ENCODE measurements around the gene GALNT5.

The GALNT5 gene, protein sequence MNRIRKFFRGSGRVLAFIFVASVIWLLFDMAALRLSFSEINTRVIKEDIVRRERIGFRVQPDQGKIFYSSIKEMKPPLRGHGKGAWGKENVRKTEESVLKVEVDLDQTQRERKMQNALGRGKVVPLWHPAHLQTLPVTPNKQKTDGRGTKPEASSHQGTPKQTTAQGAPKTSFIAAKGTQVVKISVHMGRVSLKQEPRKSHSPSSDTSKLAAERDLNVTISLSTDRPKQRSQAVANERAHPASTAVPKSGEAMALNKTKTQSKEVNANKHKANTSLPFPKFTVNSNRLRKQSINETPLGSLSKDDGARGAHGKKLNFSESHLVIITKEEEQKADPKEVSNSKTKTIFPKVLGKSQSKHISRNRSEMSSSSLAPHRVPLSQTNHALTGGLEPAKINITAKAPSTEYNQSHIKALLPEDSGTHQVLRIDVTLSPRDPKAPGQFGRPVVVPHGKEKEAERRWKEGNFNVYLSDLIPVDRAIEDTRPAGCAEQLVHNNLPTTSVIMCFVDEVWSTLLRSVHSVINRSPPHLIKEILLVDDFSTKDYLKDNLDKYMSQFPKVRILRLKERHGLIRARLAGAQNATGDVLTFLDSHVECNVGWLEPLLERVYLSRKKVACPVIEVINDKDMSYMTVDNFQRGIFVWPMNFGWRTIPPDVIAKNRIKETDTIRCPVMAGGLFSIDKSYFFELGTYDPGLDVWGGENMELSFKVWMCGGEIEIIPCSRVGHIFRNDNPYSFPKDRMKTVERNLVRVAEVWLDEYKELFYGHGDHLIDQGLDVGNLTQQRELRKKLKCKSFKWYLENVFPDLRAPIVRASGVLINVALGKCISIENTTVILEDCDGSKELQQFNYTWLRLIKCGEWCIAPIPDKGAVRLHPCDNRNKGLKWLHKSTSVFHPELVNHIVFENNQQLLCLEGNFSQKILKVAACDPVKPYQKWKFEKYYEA

DNA sequence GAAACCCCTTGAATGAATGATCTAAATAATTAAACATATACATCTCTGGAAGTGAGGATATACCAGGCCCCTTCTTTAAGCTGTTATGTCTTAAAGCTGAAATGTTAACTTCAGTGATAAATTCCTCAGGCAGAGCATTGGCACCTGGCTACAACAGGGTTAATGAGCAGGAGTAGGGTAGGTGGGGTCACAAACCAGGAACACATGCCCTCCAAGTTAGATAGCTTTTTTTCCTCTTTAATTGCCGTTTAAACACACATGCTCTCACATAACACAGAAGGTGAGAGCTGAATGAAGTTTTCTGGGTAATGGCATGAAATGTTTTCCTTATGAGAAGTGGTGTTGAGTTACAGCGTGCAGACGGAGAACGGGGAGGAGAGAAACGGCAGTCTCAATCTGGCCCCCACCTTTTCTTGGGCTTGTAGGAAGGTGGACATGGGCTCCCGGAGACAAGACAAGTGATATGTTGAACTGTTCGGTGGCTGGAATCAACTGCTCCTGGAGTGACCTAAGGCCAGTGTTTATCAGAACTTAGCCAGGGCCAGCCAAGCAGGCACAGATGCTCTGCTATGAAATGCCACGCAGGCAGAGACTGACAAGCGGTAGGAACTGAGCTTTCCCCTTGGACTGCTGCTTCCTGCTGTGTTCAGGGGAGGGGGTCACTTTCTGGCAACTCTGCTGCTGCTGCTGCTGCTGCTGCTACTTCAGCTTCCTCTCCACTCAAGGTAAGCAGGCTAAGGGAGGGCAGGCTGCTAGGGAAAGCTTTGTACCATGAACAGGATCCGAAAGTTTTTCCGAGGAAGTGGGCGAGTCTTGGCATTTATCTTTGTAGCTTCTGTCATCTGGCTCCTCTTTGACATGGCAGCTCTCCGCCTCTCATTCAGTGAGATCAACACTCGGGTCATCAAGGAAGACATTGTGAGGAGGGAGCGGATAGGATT lies at the start of gene GALNT5:
GALNT5 (plus strand) TSS at position 394 of the 941 bp plus-strand sequence; CDS start at position 772, 378 bp downstream.
- DNase-seq = no peak
- peak within 1 kb of the TSS; percentile 54 to 60 for H3K27ac ChIP-seq
- TF ChIP-seq, protein P1, sequence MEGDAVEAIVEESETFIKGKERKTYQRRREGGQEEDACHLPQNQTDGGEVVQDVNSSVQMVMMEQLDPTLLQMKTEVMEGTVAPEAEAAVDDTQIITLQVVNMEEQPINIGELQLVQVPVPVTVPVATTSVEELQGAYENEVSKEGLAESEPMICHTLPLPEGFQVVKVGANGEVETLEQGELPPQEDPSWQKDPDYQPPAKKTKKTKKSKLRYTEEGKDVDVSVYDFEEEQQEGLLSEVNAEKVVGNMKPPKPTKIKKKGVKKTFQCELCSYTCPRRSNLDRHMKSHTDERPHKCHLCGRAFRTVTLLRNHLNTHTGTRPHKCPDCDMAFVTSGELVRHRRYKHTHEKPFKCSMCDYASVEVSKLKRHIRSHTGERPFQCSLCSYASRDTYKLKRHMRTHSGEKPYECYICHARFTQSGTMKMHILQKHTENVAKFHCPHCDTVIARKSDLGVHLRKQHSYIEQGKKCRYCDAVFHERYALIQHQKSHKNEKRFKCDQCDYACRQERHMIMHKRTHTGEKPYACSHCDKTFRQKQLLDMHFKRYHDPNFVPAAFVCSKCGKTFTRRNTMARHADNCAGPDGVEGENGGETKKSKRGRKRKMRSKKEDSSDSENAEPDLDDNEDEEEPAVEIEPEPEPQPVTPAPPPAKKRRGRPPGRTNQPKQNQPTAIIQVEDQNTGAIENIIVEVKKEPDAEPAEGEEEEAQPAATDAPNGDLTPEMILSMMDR (IDR thresholded peaks at IDR 0.05) = no peak

DNA sequence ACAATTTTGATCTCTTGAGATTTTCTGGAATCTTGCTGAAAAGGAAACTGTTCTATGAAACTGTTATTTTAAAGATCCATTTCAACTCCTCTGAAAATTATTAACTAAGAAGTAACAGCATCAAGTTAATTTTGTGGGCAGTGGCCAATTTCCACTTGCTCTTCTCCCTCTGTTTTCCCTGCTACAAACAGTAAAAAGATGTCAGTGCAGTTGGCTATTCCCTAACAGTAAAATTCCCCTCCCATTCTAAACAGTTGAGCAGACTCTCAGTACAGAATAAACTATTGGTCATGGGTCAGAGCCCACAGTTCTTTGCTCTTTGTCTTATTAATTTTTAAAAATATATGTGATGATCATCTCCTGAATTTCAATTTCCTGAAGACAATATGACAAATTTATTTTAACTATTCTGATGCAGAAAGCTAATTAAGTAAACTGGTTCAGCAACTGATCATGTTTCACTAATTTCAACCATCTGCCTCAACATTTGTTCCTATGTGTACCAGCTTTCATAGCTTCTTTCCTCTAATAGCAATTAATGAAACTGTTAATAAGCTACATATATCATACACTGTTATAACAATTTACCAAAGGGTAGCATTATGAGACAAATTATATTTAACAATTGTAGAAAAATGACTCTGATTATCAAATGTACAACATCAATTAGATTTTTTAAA lies 41.1 kb upstream of the GALNT5 start:
- TF ChIP-seq, protein P1 (IDR thresholded peaks at IDR 0.05) = no peak
- no peaks in the 10 kb centered on the region for H3K36me3 ChIP-seq
- intact Hi-C loops (cut with DNase I; ENCODE audit: low total_unique reads) = no loop called here

More for the DNA sequence above, at the start of gene GALNT5:
- peaks cover 0 to 20% (median 8%) of the 10 kb centered on the region in 4 donors for H3K4me1 ChIP-seq
- no peaks in the 10 kb centered on the region for H3K9me3 ChIP-seq
- H3K36me3 ChIP-seq = no peaks in the 10 kb centered on the region
- intact Hi-C loops (cut with DNase I; ENCODE audit: low total_unique reads) = no loop called here
- H3K27me3 ChIP-seq = no peaks in the 10 kb centered on the region
- peak within 1 kb of the TSS; percentile 38 to 48 for H3K4me3 ChIP-seq

DNA sequence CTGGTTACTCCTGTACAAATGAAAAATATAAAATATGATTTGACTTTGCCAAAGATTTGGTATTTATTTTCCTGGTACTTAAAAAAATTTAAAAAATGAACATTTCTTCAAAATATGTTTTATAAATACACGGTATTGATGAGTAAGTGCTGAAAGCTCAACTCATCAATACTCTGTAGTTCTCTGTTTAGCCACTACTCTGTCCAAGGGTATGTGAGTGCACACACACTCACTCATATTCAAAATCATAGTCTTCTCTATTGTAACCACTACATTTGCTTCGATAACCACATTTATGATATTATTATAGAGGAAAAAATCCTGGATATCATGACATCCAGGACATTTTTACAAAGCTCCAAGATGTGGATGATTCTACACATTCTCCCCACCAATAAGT lies 40.1 kb upstream of the GALNT5 start:
- Histone ChIP-seq H3K27me3 (no peaks in the 10 kb centered on the region), H3K4me1 (no peaks in the 10 kb centered on the region), H3K27ac (no peak overlapping the region), H3K9me3 (no peaks in the 10 kb centered on the region), H3K4me3 (no peak overlapping the region), H3K36me3 (no peaks in the 10 kb centered on the region)
- no peak for DNase-seq
- TF ChIP-seq, protein P1 (IDR thresholded peaks at IDR 0.05) = no peak
- intact Hi-C loops (cut with DNase I; ENCODE audit: low total_unique reads) = no loop called here

More for the DNA sequence above, 41.1 kb upstream of the GALNT5 start:
- Histone ChIP-seq H3K27ac (no peak overlapping the region), H3K27me3 (no peaks in the 10 kb centered on the region), H3K4me3 (no peak overlapping the region), H3K4me1 (no peaks in the 10 kb centered on the region), H3K9me3 (no peaks in the 10 kb centered on the region)
- no peak for DNase-seq

DNA sequence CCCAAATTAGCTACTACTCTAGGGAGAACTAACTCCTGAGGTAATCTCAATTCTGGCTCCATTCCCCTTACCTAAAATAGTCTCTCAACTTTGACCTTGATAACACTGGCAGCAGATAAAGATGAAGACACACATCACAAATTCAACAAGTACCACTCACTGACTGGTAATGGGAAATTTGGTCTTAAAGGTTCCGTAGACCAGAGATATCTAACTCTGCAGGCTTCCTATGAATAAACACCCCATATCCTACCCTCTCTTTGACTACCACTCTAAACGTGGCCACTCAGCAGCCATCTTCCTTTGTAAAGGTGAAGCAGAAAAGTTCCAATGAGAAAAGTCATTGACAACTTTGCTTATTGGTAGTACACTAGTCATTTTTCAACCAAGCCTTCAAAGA lies 38.6 kb upstream of the GALNT5 start:
- no peak for DNase-seq
- no peaks in the 10 kb centered on the region for H3K36me3 ChIP-seq
- H3K4me3 ChIP-seq = no peak overlapping the region
- no peaks in the 10 kb centered on the region for H3K27me3 ChIP-seq
- intact Hi-C loops (cut with DNase I; ENCODE audit: low total_unique reads) = no loop called here
- H3K27ac ChIP-seq = no peak overlapping the region
- no peaks in the 10 kb centered on the region for H3K4me1 ChIP-seq
- TF ChIP-seq, protein P1 (IDR thresholded peaks at IDR 0.05) = no peak
- H3K9me3 ChIP-seq = no peaks in the 10 kb centered on the region

Data from tibial artery (tissue), 4 donors.